ENCODE results near the gene S100A14. TPM values are rescaled to one million over a fixed set of nuclear protein-coding genes. Genes with fewer than 3 reads are reported as not detected.
A peak's percentile ranks its signal among the peaks of the same experiment; 100 is the strongest.

Gene S100A14
- total and polyA plus RNA-seq, 2 of the 13 experiments (the other 11 are each of a cell fraction or from before 2014, with no cell fraction given) = 1.4 to 7.7 TPM

DNA sequence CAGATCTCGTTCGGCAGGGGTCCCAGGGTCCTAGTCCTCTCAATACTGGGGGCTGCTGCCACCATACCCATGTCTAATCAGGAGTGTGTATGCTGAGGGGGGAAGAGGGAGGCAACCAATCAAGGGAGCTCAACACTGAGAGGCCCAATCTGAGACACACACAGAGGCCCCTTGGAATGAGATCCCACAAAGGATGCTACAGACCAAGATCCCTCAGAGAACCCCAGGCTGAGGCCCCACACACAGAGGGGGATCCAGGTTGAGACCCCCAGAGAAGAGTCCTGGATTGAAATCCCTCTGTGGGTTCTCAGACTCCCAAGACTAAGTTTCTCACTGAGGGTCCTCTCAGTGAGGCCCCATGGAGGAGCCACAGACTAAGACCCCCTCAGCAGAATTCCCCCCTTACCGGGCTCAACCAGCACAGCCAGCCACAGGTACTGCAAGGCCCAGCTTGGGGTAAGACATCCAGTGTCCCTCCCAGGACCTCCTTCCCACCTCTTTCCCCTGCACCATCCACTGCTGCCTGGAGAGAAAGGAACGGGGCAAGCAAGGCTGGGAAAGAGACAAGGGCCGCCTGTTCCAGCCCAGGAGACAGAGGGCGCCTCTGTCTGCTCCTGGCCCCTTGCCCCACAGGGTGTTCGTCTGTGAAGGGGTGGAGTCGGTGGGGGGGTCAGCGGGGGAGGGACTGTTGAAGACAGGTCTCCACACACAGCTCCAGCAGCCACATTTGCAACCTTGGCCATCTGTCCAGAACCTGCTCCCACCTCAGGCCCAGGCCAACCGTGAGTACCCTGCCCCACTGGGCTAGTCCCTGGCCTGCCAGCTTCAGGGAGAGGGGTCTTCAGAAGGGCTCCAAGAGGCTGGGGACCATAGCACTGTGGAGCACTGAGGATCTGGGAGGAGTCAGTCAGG lies 11.8 kb upstream of the S100A14 start, which contains the start of gene S100A1 (continued):
- TF ChIP-seq, protein P1, sequence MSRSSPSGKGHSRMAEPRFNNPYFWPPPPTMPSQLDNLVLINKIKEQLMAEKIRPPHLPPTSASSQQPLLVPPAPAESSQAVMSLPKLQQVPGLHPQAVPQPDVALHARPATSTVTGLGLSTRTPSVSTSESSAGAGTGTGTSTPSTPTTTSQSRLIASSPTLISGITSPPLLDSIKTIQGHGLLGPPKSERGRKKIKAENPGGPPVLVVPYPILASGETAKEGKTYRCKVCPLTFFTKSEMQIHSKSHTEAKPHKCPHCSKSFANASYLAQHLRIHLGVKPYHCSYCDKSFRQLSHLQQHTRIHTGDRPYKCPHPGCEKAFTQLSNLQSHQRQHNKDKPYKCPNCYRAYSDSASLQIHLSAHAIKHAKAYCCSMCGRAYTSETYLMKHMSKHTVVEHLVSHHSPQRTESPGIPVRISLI (CRISPR knock-in tag; IDR thresholded peaks at IDR 0.05; ENCODE audit: borderline replicate concordance) = no peak
- TF ChIP-seq CCAR2 (optimal IDR thresholded peaks at IDR 0.05; ENCODE audit: low read depth, low read length) = no peak
- TF ChIP-seq, protein P2, sequence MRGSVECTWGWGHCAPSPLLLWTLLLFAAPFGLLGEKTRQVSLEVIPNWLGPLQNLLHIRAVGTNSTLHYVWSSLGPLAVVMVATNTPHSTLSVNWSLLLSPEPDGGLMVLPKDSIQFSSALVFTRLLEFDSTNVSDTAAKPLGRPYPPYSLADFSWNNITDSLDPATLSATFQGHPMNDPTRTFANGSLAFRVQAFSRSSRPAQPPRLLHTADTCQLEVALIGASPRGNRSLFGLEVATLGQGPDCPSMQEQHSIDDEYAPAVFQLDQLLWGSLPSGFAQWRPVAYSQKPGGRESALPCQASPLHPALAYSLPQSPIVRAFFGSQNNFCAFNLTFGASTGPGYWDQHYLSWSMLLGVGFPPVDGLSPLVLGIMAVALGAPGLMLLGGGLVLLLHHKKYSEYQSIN (CRISPR knock-in tag; IDR thresholded peaks at IDR 0.05; ENCODE audit: borderline replicate concordance) = no peak
- TF ChIP-seq CBFB (CRISPR knock-in tag; IDR thresholded peaks at IDR 0.05) = no peak
- peak; percentile 1 for TF ChIP-seq ZFY (CRISPR knock-in tag; IDR thresholded peaks at IDR 0.05)
- TF ChIP-seq ZNF569 (CRISPR knock-in tag; IDR thresholded peaks at IDR 0.05; ENCODE audit: borderline replicate concordance) = no peak
- TF ChIP-seq ZNF564 (CRISPR knock-in tag; IDR thresholded peaks at IDR 0.05) = no peak
- peak; percentile 89 for TF ChIP-seq ZNF263 (CRISPR knock-in tag; IDR thresholded peaks at IDR 0.05)
- no peak for TF ChIP-seq HMG20A (CRISPR knock-in tag; IDR thresholded peaks at IDR 0.05; ENCODE audit: borderline replicate concordance)
- TF ChIP-seq ZNF598 (CRISPR knock-in tag; IDR thresholded peaks at IDR 0.05; ENCODE audit: borderline replicate concordance) = no peak
- TF ChIP-seq, protein P3, sequence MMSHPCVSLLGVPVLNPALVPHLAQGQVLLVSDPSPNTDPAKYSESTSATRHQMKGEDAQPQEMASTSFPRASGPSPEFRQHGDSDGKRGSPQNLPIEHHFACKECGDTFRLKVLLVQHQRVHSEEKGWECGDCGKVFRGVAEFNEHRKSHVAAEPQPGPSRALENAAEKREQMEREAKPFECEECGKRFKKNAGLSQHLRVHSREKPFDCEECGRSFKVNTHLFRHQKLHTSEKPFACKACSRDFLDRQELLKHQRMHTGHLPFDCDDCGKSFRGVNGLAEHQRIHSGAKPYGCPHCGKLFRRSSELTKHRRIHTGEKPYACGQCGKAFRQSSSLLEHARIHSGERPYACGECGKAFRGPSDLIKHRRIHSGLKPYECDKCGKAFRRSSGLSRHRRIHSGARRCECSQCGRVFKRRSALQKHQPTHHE (CRISPR knock-in tag; IDR thresholded peaks at IDR 0.05; ENCODE audit: borderline replicate concordance) = no peak
- no peak; the same call in 1 of the 2 replicates for TF ChIP-seq ZNF350 (CRISPR knock-in tag; IDR thresholded peaks at IDR 0.05; ENCODE audit: borderline replicate concordance, low read depth)
- no peak for TF ChIP-seq TOE1 (CRISPR knock-in tag; IDR thresholded peaks at IDR 0.05)
- TF ChIP-seq, protein P4, sequence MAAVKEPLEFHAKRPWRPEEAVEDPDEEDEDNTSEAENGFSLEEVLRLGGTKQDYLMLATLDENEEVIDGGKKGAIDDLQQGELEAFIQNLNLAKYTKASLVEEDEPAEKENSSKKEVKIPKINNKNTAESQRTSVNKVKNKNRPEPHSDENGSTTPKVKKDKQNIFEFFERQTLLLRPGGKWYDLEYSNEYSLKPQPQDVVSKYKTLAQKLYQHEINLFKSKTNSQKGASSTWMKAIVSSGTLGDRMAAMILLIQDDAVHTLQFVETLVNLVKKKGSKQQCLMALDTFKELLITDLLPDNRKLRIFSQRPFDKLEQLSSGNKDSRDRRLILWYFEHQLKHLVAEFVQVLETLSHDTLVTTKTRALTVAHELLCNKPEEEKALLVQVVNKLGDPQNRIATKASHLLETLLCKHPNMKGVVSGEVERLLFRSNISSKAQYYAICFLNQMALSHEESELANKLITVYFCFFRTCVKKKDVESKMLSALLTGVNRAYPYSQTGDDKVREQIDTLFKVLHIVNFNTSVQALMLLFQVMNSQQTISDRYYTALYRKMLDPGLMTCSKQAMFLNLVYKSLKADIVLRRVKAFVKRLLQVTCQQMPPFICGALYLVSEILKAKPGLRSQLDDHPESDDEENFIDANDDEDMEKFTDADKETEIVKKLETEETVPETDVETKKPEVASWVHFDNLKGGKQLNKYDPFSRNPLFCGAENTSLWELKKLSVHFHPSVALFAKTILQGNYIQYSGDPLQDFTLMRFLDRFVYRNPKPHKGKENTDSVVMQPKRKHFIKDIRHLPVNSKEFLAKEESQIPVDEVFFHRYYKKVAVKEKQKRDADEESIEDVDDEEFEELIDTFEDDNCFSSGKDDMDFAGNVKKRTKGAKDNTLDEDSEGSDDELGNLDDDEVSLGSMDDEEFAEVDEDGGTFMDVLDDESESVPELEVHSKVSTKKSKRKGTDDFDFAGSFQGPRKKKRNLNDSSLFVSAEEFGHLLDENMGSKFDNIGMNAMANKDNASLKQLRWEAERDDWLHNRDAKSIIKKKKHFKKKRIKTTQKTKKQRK (IDR thresholded peaks at IDR 0.05; ENCODE audit: low read length) = no peak
- TF ChIP-seq DNMT3B (CRISPR knock-in tag; conservative IDR thresholded peaks at IDR 0.05) = no peak
- no peak for TF ChIP-seq TCF7 (IDR thresholded peaks at IDR 0.05; ENCODE audit: low read depth)
- no peak for TF ChIP-seq CHCHD3 (CRISPR knock-in tag; IDR thresholded peaks at IDR 0.05)
- no peak for TF ChIP-seq SAFB2 (CRISPR knock-in tag; IDR thresholded peaks at IDR 0.05; ENCODE audit: borderline replicate concordance, low read depth)
- no peak for TF ChIP-seq ZNF780A (CRISPR knock-in tag; IDR thresholded peaks at IDR 0.05)
- no peak for TF ChIP-seq HNF4A (CRISPR knock-in tag; IDR thresholded peaks at IDR 0.05)
- no peak for TF ChIP-seq NFYC (CRISPR knock-in tag; IDR thresholded peaks at IDR 0.05)
- TF ChIP-seq ZBTB7A (CRISPR knock-in tag; IDR thresholded peaks at IDR 0.05) = 0 out of 2 replicates have a peak, but pooled peaks have one; percentile 91

All from HepG2 (cell line).